PC-3 (cell line): Measurements from ENCODE around the gene ROCK2. TPM values are rescaled to one million over a fixed set of nuclear protein-coding genes. Genes with fewer than 3 reads are reported as not detected.

Experiments used
- ATAC-seq: fragments of 200-7000 bp; cut with Tn5 transposase; 2 replicates; pipeline ENCODE4 v1.9.1; 2020; ENCODE audit warnings: mild to moderate bottlenecking, moderate library complexity
- BruUV-seq: library from RNA; stranded (reverse); fragments of 400-500 nt; replicated peaks from 2 replicates; lab custom pipeline; 2021; lab: Mats Ljungman, UMichigan
- CTCF ChIA-PET: fragments of 300-600 bp; sonication (Branson Sonifier 250); formaldehyde crosslinking; loops from one replicate; lab custom pipeline; 2022; ENCODE audit warnings: antibody characterized with exemption; lab: Charles Lee
- POLR2A ChIA-PET: fragments of 300-600 bp; sonication (Branson Sonifier 250); formaldehyde crosslinking; loops from one replicate; lab custom pipeline; 2022; ENCODE audit warnings: antibody characterized with exemption; ENCODE audit not compliant: unreplicated experiment; lab: Charles Lee
- DNase-seq: peaks from one replicate; pipeline ENCODE4 v3.0.0-alpha.2; 2015
- H2AFZ ChIP-seq: fragments of 300-600 bp; sonication (generic); 2 replicates; pipeline ENCODE4 v1.6.0; 2016; ENCODE audit warnings: antibody characterized with exemption, low read length
- H3F3A ChIP-seq: fragments of 300-600 bp; sonication (generic); one replicate; pipeline ENCODE4 v1.6.0; 2017; ENCODE audit warnings: antibody characterized with exemption, low read length, control low read depth, mild to moderate bottlenecking; ENCODE audit not compliant: unreplicated experiment
- H3K27ac ChIP-seq: fragments of 300-600 bp; sonication (generic); 2 replicates; pipeline ENCODE4 v1.5.1; 2016; ENCODE audit warnings: mild to moderate bottlenecking, low read length
- H3K27me3 ChIP-seq: fragments of 300-600 bp; sonication (generic); 2 replicates; pipeline ENCODE4 v1.6.1; 2016; ENCODE audit warnings: low read length, mixed read lengths
- H3K36me3 ChIP-seq: fragments of 300-600 bp; sonication (generic); 2 replicates; pipeline ENCODE4 v1.6.1; 2016; ENCODE audit warnings: low read depth, mixed run types, low read length, mixed read lengths
- H3K4me1 ChIP-seq: fragments of 300-600 bp; sonication (generic); 2 replicates; pipeline ENCODE4 v1.5.1; 2016; ENCODE audit warnings: low read length; ENCODE audit not compliant: insufficient read depth
- H3K4me2 ChIP-seq: fragments of 300-600 bp; sonication (generic); 2 replicates; pipeline ENCODE4 v1.6.0; 2016; ENCODE audit warnings: low read length
- H3K4me3 ChIP-seq: fragments of 300-600 bp; sonication (generic); 2 replicates; pipeline ENCODE4 v1.5.1; 2016; ENCODE audit warnings: mild to moderate bottlenecking, low read length, mixed read lengths
- H3K79me2 ChIP-seq: fragments of 300-600 bp; sonication (generic); 2 replicates; pipeline ENCODE4 v1.6.1; 2017; ENCODE audit warnings: low read length, mixed read lengths
- H3K9ac ChIP-seq: fragments of 300-600 bp; sonication (generic); 2 replicates; pipeline ENCODE4 v1.6.0; 2016; ENCODE audit warnings: mild to moderate bottlenecking, low read length
- H3K9me2 ChIP-seq: fragments of 300-600 bp; sonication (generic); replicated peaks from 2 replicates; pipeline ENCODE4 v1.6.1; 2016; ENCODE audit warnings: mixed run types, low read length, mixed read lengths
- H3K9me3 ChIP-seq: fragments of 300-600 bp; sonication (generic); 2 replicates; pipeline ENCODE4 v1.6.1; 2016; ENCODE audit warnings: low read length, mixed read lengths
- H4K20me1 ChIP-seq: fragments of 300-600 bp; sonication (generic); 2 replicates; pipeline ENCODE4 v1.6.1; 2016; ENCODE audit warnings: low read length, mixed read lengths
- EZH2 ChIP-seq: fragments of 300-600 bp; sonication (generic); IDR thresholded peaks from one replicate; pipeline ENCODE4 v1.6.1; 2017; ENCODE audit warnings: antibody characterized with exemption, mild to moderate bottlenecking, low read length; ENCODE audit not compliant: unreplicated experiment
- EZH2phosphoT487 ChIP-seq: fragments of 300-600 bp; sonication (generic); IDR thresholded peaks from 2 replicates; pipeline ENCODE4 v1.6.1; 2018; ENCODE audit warnings: mild to moderate bottlenecking, antibody characterized with exemption, low read length, borderline replicate concordance
- intact Hi-C: fragments of 100-400 bp; cut with micrococcal nuclease; formaldehyde crosslinking; loops from 2 replicates; pipeline ENCODE4 v1.9.0; 2023
- total RNA-seq: library from RNA; depleted of rRNA; stranded (reverse); fragments of >200 nt; gene quantifications from 2 replicates; pipeline ENCODE4 v1.2.3, GENCODE V29; 2014
- TF ChIP-seq, protein P1 (sequence below): fragments of 300-600 bp; sonication (generic); conservative IDR thresholded peaks from 2 replicates; pipeline ENCODE4 v1.5.1; 2017; ENCODE audit warnings: antibody characterized with exemption, low read depth, mild to moderate bottlenecking, low read length

Gene ROCK2
- total RNA-seq, 1 experiment from 2014 or later = 35.3 TPM

DNA sequence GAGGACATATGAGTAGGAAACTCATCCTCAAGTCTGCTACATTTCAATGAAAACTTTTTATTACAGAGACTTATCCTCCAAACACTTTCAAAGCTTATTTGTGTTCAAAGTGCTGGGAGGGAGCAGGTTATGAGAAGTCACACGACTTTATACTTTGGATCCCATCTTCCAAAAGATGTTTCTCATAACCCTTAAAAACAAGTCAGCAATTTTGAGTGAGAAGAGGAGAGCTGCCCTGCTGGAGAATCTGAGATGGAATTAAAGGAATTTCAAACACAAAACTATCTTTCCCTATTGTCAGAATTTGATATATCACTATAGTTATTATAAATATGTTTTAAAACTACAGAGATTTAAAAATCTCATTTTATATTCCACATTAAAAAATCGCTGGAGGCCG, 45.8 kb downstream of the ROCK2 start:
- H4K20me1 ChIP-seq = peaks cover 25% of the 10 kb centered on the region
- POLR2A ChIA-PET = no interaction called here

GRCh38 chr2:11296401-11296800, 48.0 kb downstream of the ROCK2 start:
- intact Hi-C loops = loop anchor here (5.0 kb wide), 1 partner anchor 36 kb away; no protein-coding TSS in a partner anchor

More for the DNA sequence above, 45.8 kb downstream of the ROCK2 start:
- H3K4me3 ChIP-seq = no peak overlapping the region
- TF ChIP-seq EZH2 (no peak), EZH2phosphoT487 (no peak)
- TF ChIP-seq, protein P1, sequence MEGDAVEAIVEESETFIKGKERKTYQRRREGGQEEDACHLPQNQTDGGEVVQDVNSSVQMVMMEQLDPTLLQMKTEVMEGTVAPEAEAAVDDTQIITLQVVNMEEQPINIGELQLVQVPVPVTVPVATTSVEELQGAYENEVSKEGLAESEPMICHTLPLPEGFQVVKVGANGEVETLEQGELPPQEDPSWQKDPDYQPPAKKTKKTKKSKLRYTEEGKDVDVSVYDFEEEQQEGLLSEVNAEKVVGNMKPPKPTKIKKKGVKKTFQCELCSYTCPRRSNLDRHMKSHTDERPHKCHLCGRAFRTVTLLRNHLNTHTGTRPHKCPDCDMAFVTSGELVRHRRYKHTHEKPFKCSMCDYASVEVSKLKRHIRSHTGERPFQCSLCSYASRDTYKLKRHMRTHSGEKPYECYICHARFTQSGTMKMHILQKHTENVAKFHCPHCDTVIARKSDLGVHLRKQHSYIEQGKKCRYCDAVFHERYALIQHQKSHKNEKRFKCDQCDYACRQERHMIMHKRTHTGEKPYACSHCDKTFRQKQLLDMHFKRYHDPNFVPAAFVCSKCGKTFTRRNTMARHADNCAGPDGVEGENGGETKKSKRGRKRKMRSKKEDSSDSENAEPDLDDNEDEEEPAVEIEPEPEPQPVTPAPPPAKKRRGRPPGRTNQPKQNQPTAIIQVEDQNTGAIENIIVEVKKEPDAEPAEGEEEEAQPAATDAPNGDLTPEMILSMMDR = no peak
- intact Hi-C loops = loop anchor here (5.0 kb wide), 1 partner anchor 34 kb away; no protein-coding TSS in a partner anchor
- no peak overlapping the region for H3K9ac ChIP-seq
- H3K4me2 ChIP-seq = no peak overlapping the region
- peaks cover 96% of the 10 kb centered on the region for H3K79me2 ChIP-seq
- DNase-seq = no peak
- BruUV-seq = no TSS peak
- CTCF ChIA-PET = no interaction called here
- H3K9me3 ChIP-seq = no peaks in the 10 kb centered on the region
- no peaks in the 10 kb centered on the region for H3K9me2 ChIP-seq
- H3F3A ChIP-seq = no peaks in the 10 kb centered on the region
- ATAC-seq = no peak
- no peak overlapping the region for H3K27ac ChIP-seq
- H3K4me1 ChIP-seq = no peaks in the 10 kb centered on the region
- H3K27me3 ChIP-seq = no peaks in the 10 kb centered on the region
- H2AFZ ChIP-seq = no peak overlapping the region
- no peaks in the 10 kb centered on the region for H3K36me3 ChIP-seq

More at GRCh38 chr2:11296401-11296800, 48.0 kb downstream of the ROCK2 start:
- no peaks in the 10 kb centered on the region for H3K36me3 ChIP-seq
- H4K20me1 ChIP-seq = peaks cover 29% of the 10 kb centered on the region
- TF ChIP-seq, protein P1 = no peak
- TF ChIP-seq EZH2phosphoT487 (no peak), EZH2 (no peak)
- no peak overlapping the region for H3K4me3 ChIP-seq
- ATAC-seq (no peak), DNase-seq (no peak)
- ChIA-PET CTCF (no interaction called here), POLR2A (no interaction called here)
- no peaks in the 10 kb centered on the region for H3K4me1 ChIP-seq
- H3K79me2 ChIP-seq = peaks cover 96% of the 10 kb centered on the region
- no peak overlapping the region for H3K27ac ChIP-seq
- no peaks in the 10 kb centered on the region for H3K9me3 ChIP-seq
- no peaks in the 10 kb centered on the region for H3K27me3 ChIP-seq
- BruUV-seq = no TSS peak
- no peaks in the 10 kb centered on the region for H3K9me2 ChIP-seq
- H3F3A ChIP-seq = no peaks in the 10 kb centered on the region
- H2AFZ ChIP-seq = no peak overlapping the region
- no peak overlapping the region for H3K9ac ChIP-seq
- no peak overlapping the region for H3K4me2 ChIP-seq
